Measurements from ENCODE around the gene LTBP1. TPM values are rescaled to one million over a fixed set of nuclear protein-coding genes. Genes with fewer than 3 reads are reported as not detected.

Gene LTBP1
- total and polyA plus RNA-seq, 2 experiments from 2014 or later = 15.7 to 49.8 TPM

DNA sequence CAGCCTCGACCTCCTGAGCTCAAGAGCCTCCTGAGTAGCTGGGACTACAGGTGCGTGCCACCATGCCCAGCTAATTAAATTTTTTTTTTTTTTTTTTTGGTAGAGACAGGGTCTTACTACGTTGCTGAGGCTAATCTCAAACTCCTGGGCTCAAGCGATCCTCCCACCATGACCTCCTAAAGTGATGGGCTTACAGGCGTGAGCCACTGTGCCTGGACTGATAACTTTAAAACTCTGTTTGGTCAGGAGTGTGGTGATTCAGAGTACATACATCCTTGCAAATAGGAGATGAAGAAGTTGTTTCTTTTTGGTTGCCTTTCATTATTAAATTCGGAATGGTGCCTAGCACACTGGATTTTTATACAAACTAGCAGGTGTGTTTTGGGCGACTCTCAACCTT, 73.0 kb downstream of the LTBP1 start (continued):
- TF ChIP-seq, protein P1, sequence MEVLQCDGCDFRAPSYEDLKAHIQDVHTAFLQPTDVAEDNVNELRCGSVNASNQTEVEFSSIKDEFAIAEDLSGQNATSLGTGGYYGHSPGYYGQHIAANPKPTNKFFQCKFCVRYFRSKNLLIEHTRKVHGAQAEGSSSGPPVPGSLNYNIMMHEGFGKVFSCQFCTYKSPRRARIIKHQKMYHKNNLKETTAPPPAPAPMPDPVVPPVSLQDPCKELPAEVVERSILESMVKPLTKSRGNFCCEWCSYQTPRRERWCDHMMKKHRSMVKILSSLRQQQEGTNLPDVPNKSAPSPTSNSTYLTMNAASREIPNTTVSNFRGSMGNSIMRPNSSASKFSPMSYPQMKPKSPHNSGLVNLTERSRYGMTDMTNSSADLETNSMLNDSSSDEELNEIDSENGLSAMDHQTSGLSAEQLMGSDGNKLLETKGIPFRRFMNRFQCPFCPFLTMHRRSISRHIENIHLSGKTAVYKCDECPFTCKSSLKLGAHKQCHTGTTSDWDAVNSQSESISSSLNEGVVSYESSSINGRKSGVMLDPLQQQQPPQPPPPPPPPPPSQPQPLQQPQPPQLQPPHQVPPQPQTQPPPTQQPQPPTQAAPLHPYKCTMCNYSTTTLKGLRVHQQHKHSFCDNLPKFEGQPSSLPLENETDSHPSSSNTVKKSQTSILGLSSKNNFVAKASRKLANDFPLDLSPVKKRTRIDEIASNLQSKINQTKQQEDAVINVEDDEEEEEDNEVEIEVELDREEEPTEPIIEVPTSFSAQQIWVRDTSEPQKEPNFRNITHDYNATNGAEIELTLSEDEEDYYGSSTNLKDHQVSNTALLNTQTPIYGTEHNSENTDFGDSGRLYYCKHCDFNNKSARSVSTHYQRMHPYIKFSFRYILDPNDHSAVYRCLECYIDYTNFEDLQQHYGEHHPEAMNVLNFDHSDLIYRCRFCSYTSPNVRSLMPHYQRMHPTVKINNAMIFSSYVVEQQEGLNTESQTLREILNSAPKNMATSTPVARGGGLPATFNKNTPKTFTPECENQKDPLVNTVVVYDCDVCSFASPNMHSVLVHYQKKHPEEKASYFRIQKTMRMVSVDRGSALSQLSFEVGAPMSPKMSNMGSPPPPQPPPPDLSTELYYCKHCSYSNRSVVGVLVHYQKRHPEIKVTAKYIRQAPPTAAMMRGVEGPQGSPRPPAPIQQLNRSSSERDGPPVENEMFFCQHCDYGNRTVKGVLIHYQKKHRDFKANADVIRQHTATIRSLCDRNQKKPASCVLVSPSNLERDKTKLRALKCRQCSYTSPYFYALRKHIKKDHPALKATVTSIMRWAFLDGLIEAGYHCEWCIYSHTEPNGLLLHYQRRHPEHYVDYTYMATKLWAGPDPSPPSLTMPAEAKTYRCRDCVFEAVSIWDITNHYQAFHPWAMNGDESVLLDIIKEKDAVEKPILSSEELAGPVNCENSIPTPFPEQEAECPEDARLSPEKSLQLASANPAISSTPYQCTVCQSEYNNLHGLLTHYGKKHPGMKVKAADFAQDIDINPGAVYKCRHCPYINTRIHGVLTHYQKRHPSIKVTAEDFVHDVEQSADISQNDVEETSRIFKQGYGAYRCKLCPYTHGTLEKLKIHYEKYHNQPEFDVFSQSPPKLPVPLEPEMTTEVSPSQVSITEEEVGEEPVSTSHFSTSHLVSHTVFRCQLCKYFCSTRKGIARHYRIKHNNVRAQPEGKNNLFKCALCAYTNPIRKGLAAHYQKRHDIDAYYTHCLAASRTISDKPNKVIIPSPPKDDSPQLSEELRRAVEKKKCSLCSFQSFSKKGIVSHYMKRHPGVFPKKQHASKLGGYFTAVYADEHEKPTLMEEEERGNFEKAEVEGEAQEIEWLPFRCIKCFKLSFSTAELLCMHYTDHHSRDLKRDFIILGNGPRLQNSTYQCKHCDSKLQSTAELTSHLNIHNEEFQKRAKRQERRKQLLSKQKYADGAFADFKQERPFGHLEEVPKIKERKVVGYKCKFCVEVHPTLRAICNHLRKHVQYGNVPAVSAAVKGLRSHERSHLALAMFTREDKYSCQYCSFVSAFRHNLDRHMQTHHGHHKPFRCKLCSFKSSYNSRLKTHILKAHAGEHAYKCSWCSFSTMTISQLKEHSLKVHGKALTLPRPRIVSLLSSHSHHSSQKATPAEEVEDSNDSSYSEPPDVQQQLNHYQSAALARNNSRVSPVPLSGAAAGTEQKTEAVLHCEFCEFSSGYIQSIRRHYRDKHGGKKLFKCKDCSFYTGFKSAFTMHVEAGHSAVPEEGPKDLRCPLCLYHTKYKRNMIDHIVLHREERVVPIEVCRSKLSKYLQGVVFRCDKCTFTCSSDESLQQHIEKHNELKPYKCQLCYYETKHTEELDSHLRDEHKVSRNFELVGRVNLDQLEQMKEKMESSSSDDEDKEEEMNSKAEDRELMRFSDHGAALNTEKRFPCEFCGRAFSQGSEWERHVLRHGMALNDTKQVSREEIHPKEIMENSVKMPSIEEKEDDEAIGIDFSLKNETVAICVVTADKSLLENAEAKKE (CRISPR knock-in tag; IDR thresholded peaks at IDR 0.05) = no peak

DNA sequence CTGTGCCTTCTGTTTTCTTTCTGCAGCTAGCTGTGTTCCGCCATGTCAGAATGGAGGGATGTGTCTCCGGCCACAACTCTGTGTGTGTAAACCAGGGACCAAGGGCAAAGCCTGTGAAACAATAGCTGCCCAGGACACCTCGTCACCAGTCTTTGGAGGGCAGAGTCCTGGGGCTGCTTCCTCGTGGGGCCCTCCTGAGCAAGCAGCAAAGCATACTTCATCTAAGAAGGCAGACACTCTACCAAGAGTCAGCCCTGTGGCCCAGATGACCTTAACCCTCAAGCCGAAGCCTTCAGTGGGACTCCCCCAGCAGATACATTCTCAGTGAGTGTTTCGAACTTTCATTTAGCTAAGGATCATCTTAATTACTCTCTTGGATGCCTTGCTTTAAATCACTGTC, 74.1 kb downstream of the LTBP1 start:
- no peaks in the 10 kb centered on the region for H3K36me3 ChIP-seq (ENCODE audit: insufficient read depth)
- no peaks in the 10 kb centered on the region for H3K27me3 ChIP-seq (ENCODE audit: insufficient read depth)
- Mint-ChIP-seq H3K27ac (peak overlapping the region; percentile 34; the same call in 1 of the 2 replicates), H3K36me3 (ENCODE audit: low read depth) (peaks cover 6% of the 10 kb centered on the region; the same call in 2 of the 3 replicates), H3K9me3 (peaks cover 5% of the 10 kb centered on the region; the same call in 2 of the 3 replicates), H3K4me3 (no peak overlapping the region), H3K4me1 (peaks cover 17% of the 10 kb centered on the region), H3K27me3 (ENCODE audit: insufficient read depth, low read depth, poor library complexity) (peaks cover 2% of the 10 kb centered on the region)
- H3K9me2 ChIP-seq (ENCODE audit: insufficient read depth) = no peaks in the 10 kb centered on the region
- H4K20me1 ChIP-seq (replicated peaks; ENCODE audit: insufficient read depth) = no peaks in the 10 kb centered on the region
- no peak overlapping the region for H2AFZ ChIP-seq
- no peaks in the 10 kb centered on the region for H3F3A ChIP-seq (replicated peaks; ENCODE audit: low read depth)
- no peak overlapping the region for H3K4me2 ChIP-seq
- H3K27ac ChIP-seq (ENCODE audit: low read depth) = no peak overlapping the region
- H3K79me2 ChIP-seq (replicated peaks; ENCODE audit: insufficient read depth) = no peaks in the 10 kb centered on the region
- DNase-seq (ENCODE audit: low spot score) (no peak), ATAC-seq (peak; percentile 74)
- peaks cover 8% of the 10 kb centered on the region; the same call in 1 of the 2 replicates for H3K4me1 ChIP-seq (ENCODE audit: insufficient read depth)
- no peak overlapping the region for H3K4me3 ChIP-seq
- TF ChIP-seq STAT1 (IDR thresholded peaks at IDR 0.05; ENCODE audit: unreplicated experiment) (no peak), ZNF331 (CRISPR knock-in tag; IDR thresholded peaks at IDR 0.05; ENCODE audit: low read depth) (no peak), POLR2AphosphoS5 (IDR thresholded peaks at IDR 0.05; ENCODE audit: low read depth) (no peak), ZNF114 (CRISPR knock-in tag; IDR thresholded peaks at IDR 0.05) (no peak), NANOG (IDR thresholded peaks at IDR 0.05; ENCODE audit: borderline replicate concordance) (no peak), EZH2 (IDR thresholded peaks at IDR 0.05; ENCODE audit: low read depth, unreplicated experiment) (no peak)
- TF ChIP-seq, protein P2, sequence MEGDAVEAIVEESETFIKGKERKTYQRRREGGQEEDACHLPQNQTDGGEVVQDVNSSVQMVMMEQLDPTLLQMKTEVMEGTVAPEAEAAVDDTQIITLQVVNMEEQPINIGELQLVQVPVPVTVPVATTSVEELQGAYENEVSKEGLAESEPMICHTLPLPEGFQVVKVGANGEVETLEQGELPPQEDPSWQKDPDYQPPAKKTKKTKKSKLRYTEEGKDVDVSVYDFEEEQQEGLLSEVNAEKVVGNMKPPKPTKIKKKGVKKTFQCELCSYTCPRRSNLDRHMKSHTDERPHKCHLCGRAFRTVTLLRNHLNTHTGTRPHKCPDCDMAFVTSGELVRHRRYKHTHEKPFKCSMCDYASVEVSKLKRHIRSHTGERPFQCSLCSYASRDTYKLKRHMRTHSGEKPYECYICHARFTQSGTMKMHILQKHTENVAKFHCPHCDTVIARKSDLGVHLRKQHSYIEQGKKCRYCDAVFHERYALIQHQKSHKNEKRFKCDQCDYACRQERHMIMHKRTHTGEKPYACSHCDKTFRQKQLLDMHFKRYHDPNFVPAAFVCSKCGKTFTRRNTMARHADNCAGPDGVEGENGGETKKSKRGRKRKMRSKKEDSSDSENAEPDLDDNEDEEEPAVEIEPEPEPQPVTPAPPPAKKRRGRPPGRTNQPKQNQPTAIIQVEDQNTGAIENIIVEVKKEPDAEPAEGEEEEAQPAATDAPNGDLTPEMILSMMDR (conservative IDR thresholded peaks at IDR 0.05; ENCODE audit: low read depth in 2 of 2) = no peak
- TF ChIP-seq, protein P1 (CRISPR knock-in tag; IDR thresholded peaks at IDR 0.05) = no peak

Measured in GM23338 (cell line).